RCC 7860 (cell line): ENCODE data around the gene FBLIM1.

Experiments used
- DNase-seq: peaks from one replicate; pipeline ENCODE4 v3.0.0-alpha.2; 2015; ENCODE audit warnings: low spot score
- FAIRE-seq: peaks from 2 replicates; lab custom pipeline; 2012; peaks lifted over from hg19 to GRCh38; lab: Jason Lieb, UNC

The FBLIM1 gene

GRCh38 chr1:15744122-15744679 lies 14.4 kb upstream of the FBLIM1 start:
- no peak for FAIRE-seq

GRCh38 chr1:15747378-15747777 lies 11.2 kb upstream of the FBLIM1 start:
- FAIRE-seq (no peak), DNase-seq (no peak)

More at GRCh38 chr1:15744122-15744679, 14.4 kb upstream of the FBLIM1 start:
- DNase-seq = no peak

- DNase-seq = no peak
- FAIRE-seq = no peak
Observed at GRCh38 chr1:15748264-15748663, 10.3 kb upstream of the FBLIM1 start.

- DNase-seq = no peak
- no peak for FAIRE-seq
Observed at GRCh38 chr1:15748690-15749398, 9.8 kb upstream of the FBLIM1 start.

GRCh38 chr1:15749399-15750291 lies 8.9 kb upstream of the FBLIM1 start:
- FAIRE-seq = no peak
- no peak for DNase-seq

DNA sequence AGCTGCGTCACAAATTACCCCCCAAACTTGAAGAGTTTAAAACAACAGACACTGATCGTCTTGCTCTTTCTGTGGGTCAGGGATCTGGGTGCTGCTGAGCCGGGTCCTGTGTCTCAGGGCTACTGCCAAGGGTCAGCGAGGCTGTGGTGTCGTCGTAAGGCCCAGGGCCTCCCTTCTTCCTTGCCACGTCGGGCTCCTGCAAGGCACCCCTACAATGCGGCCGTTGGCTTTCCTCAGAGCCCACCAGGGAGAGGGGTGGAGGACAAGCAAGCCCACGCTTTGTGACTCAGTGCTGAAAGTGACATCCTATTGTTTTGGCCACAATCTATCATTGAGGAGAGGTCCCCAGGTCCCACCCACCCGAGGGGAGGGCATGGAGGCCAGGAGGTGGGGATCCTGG lies 7.7 kb upstream of the FBLIM1 start:
- FAIRE-seq (no peak), DNase-seq (no peak)

DNA sequence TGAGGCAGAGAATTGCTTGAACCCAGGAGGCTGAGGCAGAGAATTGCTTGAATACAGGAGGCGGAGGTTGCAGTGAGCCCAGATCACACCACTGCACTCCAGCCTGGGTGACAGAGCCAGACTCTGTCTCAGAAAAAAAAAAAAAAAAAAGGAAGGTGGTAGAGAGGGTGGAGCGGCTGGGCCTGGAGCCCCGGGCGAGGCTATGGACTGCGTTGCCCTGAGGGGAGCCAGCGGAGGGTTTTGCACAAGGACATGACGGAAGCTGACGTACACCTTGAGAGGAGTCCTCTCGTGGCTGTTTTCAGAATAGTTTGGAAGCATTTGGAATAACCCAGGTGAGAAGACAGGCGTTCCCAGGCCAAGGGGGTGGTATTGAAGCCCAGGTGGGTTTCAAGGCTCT lies 6.9 kb upstream of the FBLIM1 start:
- DNase-seq (no peak), FAIRE-seq (no peak)

DNA sequence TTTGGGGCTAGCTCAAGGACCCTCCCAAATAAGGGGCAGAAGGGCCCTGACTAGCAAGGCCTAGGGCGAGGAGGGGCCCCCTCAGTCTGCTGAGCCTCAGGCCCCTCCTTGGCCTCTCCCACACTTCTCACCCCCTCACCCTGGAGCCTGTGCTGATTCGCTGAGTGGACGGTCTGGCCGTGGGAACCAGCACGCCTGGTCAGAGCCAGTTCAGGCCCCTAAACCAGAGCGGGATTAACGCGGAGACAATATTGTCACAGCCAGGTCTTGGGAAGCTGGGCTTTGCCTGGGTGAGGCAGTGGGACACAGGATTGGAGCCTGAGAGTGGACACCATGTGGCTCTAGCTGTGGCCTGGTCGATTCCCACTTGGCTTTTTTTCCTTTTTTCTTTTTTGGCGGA lies 4.8 kb upstream of the FBLIM1 start:
- no peak for FAIRE-seq
- no peak for DNase-seq

- DNase-seq = no peak
- no peak for FAIRE-seq
Observed at GRCh38 chr1:15755021-15755645, 3.5 kb upstream of the FBLIM1 start.

- no peak for FAIRE-seq
- no peak for DNase-seq
Observed at GRCh38 chr1:15755646-15756040, 3.0 kb upstream of the FBLIM1 start.

GRCh38 chr1:15756143-15757015 lies 2.2 kb upstream of the FBLIM1 start:
- DNase-seq (no peak), FAIRE-seq (no peak)

- DNase-seq (no peak), FAIRE-seq (no peak)
Observed at GRCh38 chr1:15757016-15757543, 1.5 kb upstream of the FBLIM1 start.

DNA sequence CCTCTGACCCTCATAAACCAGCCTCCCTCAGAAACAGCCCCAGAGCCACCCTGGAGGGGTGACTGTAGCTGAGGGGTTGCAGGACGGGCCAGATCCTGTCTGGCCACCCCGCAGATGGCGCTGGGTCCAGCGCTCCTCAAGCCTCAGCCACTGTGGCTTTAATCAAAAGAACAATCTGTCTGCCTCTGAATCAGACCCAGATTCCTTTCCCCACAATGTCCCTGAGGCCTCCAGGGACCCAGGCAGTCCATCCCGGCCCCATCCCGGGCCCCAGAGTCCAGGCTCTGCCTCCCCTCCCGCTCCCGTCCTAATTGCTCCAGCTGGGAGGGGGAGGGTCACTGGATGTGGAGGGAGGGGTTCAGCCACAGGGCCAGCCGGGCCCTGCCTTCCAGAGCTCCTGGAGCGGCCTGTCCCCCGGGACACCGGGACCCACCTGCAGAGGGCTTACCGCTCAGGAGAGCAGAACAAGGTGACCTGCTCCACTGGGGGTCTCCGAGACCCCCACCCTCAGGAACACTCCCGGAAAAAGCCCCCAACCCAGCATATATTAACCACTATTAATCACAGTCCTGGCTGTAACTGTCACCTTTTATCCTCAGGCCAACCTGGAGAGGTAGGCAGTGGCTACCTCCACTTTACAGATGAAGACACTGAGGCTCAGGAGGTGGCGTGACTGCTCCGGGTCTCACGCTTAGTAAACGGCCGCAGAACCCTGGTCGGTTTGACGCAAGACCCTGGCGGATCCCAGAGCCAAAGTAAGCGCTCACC lies 836 bp upstream of the FBLIM1 start:
- DNase-seq (no peak), FAIRE-seq (no peak)

DNA sequence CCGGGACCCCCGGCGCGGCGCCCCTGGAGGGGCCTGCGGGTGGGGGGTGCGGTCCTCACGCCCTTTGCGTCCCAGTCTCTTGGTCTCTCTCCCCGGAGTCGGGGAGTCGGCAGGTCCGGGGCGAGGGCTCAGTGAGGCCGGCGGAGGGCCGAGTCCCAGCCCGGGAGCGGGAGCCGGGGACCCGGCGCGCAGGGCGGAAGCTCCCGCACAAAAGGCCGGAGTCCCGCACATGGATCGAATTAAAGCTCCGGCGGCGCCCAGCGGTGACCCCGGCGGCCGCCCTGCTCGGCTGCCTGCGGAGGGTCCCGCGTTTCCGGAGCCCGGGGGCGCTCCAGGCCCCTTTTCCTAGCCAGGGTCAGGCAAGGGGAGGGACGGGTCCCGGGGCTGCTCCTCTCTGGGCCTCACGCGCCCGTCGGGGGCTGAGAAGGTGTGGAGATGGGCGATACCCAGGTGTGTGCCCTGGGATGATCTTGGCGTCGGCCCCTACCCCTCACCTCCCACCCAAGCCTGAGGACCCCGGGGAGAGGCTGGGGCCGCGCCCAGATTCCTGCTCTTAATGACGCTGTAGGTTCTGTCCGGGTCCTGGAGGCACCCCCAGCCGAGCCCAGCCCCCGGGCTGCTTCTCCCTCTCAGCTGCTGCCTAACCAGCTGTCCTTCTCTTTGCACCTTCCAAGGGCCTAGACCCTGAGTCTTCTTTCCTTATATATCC lies 512 bp downstream of the FBLIM1 start:
- DNase-seq = no peak
- no peak for FAIRE-seq

- FAIRE-seq = no peak
- peak; percentile 38 for DNase-seq
Observed at GRCh38 chr1:15760520-15761211, 2.1 kb downstream of the FBLIM1 start.

DNA sequence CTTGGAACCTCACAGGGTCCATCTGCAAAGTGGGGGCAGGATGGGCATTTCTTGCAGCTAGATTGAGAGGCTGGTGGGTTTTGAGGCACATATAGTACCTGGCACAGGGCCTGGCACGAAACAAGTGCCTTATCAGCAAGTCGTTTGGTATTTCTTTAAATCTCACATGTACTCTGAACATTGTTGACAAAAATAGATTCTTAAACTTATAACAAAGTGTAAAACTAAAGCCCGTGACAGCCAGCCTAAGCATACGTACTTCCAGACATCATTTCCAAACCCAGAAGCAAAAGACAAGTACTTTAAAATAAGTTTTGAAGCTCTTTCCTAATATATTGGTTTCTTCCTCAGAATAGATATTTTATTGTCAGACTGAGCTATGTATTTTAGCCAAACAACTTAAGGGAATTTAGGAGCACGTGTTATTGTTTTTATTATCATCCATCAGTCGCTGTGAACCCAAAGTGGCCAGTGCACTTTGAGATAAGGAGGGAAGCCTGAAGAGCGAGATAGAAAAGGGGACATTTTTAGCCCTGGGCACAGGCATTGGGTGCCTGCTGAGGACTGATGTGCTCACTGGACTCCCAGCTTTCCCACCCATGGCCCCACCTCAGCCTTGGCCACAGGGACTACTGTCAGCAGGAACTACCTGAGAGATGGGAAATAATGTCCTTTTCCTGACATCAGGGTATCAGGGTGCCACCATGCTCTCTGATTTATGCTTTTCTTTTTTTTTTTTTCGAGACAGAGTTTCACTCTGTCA lies 3.0 kb downstream of the FBLIM1 start:
- no peak for FAIRE-seq
- DNase-seq = no peak

GRCh38 chr1:15762546-15762945 lies 4.0 kb downstream of the FBLIM1 start:
- no peak for DNase-seq
- FAIRE-seq = no peak
